Activated T-helper 1 cell treated with Interleukin-2 at 50 U/mL for 16 hours (primary cell): ENCODE measurements around the gene DYRK2.

Source experiments
- DNase-seq: peaks from one replicate; pipeline ENCODE4 v3.0.0-alpha.2; 2020; ENCODE audit warnings: low read depth

DYRK2 gene

GRCh38 chr12:67705394-67706370, 57.1 kb downstream of the DYRK2 start:
- no peak for DNase-seq

- no peak for DNase-seq
Observed at GRCh38 chr12:67709367-67709954, 60.9 kb downstream of the DYRK2 start.

GRCh38 chr12:67710582-67710981, 62.0 kb downstream of the DYRK2 start:
- no peak for DNase-seq

- no peak for DNase-seq
Observed at GRCh38 chr12:67712011-67712410, 63.5 kb downstream of the DYRK2 start.

- DNase-seq = no peak
Observed at GRCh38 chr12:67714648-67715047, 66.1 kb downstream of the DYRK2 start.
